Neuronal stem cell (in vitro differentiated cells): ENCODE measurements around the gene GDPD5.

Source experiments
- DNase-seq: peaks from one replicate; pipeline ENCODE4 v3.0.0-alpha.2; 2013; ENCODE audit warnings: low spot score
- H2AFZ ChIP-seq: one replicate; pipeline ENCODE4 v1.6.1; 2013; ENCODE audit warnings: mild to moderate bottlenecking, low read length, inconsistent platforms
- H2AK5ac ChIP-seq: 2 replicates; pipeline ENCODE4 v1.6.1; 2013; ENCODE audit warnings: low read depth, mild to moderate bottlenecking, inconsistent platforms, low read length, moderate library complexity, mixed read lengths
- H2BK120ac ChIP-seq: 2 replicates; pipeline ENCODE4 v1.6.1; 2013; ENCODE audit warnings: low read depth, mild to moderate bottlenecking, inconsistent platforms, low read length, moderate library complexity, mixed read lengths
- H2BK12ac ChIP-seq: one replicate; pipeline ENCODE4 v1.6.1; 2013; ENCODE audit warnings: low read length, inconsistent platforms
- H2BK15ac ChIP-seq: 2 replicates; pipeline ENCODE4 v1.6.1; 2013; ENCODE audit warnings: mild to moderate bottlenecking, low read length, inconsistent platforms, mixed read lengths
- H2BK5ac ChIP-seq: one replicate; pipeline ENCODE4 v1.6.1; 2013; ENCODE audit warnings: inconsistent platforms, mild to moderate bottlenecking, low read length, moderate library complexity
- H3K14ac ChIP-seq: one replicate; pipeline ENCODE4 v1.6.1; 2013; ENCODE audit warnings: low read length, inconsistent platforms
- H3K18ac ChIP-seq: 2 replicates; pipeline ENCODE4 v1.6.1; 2013; ENCODE audit warnings: low read length, inconsistent platforms
- H3K23ac ChIP-seq: 2 replicates; pipeline ENCODE4 v1.6.1; 2013; ENCODE audit warnings: low read depth, mild to moderate bottlenecking, mixed read lengths, low read length, inconsistent platforms; ENCODE audit not compliant: poor library complexity
- H3K27ac ChIP-seq: replicated peaks from 3 replicates; pipeline ENCODE4 v1.5.1; 2013; ENCODE audit warnings: low read length, inconsistent platforms
- H3K27me3 ChIP-seq, 3 experiments: 2 replicates each; pipeline ENCODE4 v1.6.1; 2013; ENCODE audit warnings: low read length in 3 of 3, mild to moderate bottlenecking in 2 of 3, inconsistent platforms in 1 of 3, low read depth in 1 of 3, mixed read lengths in 1 of 3, moderate library complexity in 1 of 3; ENCODE audit not compliant: control insufficient read depth in 3 of 3, insufficient read depth in 3 of 3
- H3K36me3 ChIP-seq, 2 donors: replicated peaks in 1 of 2; 2 replicates each; pipeline ENCODE4 v1.6.1; 2013; ENCODE audit warnings: low read length in 2 of 2; ENCODE audit not compliant: control insufficient read depth in 2 of 2, insufficient read depth in 2 of 2
- H3K4ac ChIP-seq: 2 replicates; pipeline ENCODE4 v1.6.1; 2013; ENCODE audit warnings: inconsistent platforms, mild to moderate bottlenecking, low read length, moderate library complexity
- H3K4me1 ChIP-seq, 2 donors: 1 replicate in 1 of 2; 2 replicates in 1 of 2; pipeline ENCODE4 v1.6.1; 2013; ENCODE audit warnings: low read length in 2 of 2, low read depth in 1 of 2; ENCODE audit not compliant: control insufficient read depth in 2 of 2, insufficient read depth in 1 of 2
- H3K4me2 ChIP-seq: one replicate; pipeline ENCODE4 v1.6.1; 2013; ENCODE audit warnings: mild to moderate bottlenecking, low read length, inconsistent platforms; ENCODE audit not compliant: insufficient read depth, poor library complexity, severe bottlenecking
- H3K4me3 ChIP-seq, 2 donors: 2 replicates each; pipeline ENCODE4 v1.5.1; 2013; ENCODE audit warnings: low read length in 2 of 2, mild to moderate bottlenecking in 2 of 2, inconsistent platforms in 1 of 2, moderate library complexity in 1 of 2
- H3K79me1 ChIP-seq: one replicate; pipeline ENCODE4 v1.6.1; 2013; ENCODE audit warnings: low read depth, mild to moderate bottlenecking, inconsistent platforms, low read length, moderate library complexity
- H3K9ac ChIP-seq: one replicate; pipeline ENCODE4 v1.6.1; 2013; ENCODE audit warnings: mild to moderate bottlenecking, low read depth, low read length, inconsistent platforms; ENCODE audit not compliant: poor library complexity
- H3K9me3 ChIP-seq, 2 donors: replicated peaks in 1 of 2; 2 replicates each; pipeline versions ENCODE3 to v1.6.1; 2013; ENCODE audit warnings: low read length in 2 of 2, mild to moderate bottlenecking in 2 of 2, inconsistent platforms in 1 of 2, low read depth in 1 of 2, mixed read lengths in 1 of 2, moderate library complexity in 1 of 2; ENCODE audit not compliant: control insufficient read depth in 2 of 2, insufficient read depth in 1 of 2
- H4K8ac ChIP-seq: one replicate; pipeline ENCODE4 v1.6.1; 2013; ENCODE audit warnings: low read depth, mild to moderate bottlenecking, inconsistent platforms, low read length, moderate library complexity
- H4K91ac ChIP-seq: one replicate; pipeline ENCODE4 v1.6.1; 2013; ENCODE audit warnings: low read length, low read depth, mild to moderate bottlenecking, inconsistent platforms; ENCODE audit not compliant: poor library complexity
- WGBS, 2 donors: extraction: QIAGEN DNeasy Blood & Tissue Kit; methylation state at CpG; one replicate each; pipeline ENCODE4 v1.1.7; 2013; ENCODE audit warnings: missing lambda C conversion rate in 2 of 2, mixed read lengths in 1 of 2; ENCODE audit not compliant: insufficient read length in 2 of 2, insufficient replicate concordance in 1 of 2; ENCODE audit errors: extremely low coverage in 2 of 2; 5-methylcytosine and 5-hydroxymethylcytosine counted together

Gene GDPD5

GRCh38 chr11:75563501-75563977, 37.8 kb upstream of the GDPD5 start:
- H2BK12ac ChIP-seq = no peak overlapping the region
- peak overlapping the region; percentile 34 for H4K91ac ChIP-seq
- H3K9me3 ChIP-seq = no peaks in the 10 kb centered on the region
- peak overlapping the region; percentile 74 to 94 for H3K4me3 ChIP-seq
- peak overlapping the region; percentile 71 for H2BK5ac ChIP-seq
- H3K4me2 ChIP-seq = peak overlapping the region; percentile 73
- H2BK120ac ChIP-seq = peak overlapping the region; percentile 35
- H3K23ac ChIP-seq = no peak overlapping the region
- peaks cover 43 to 48% of the 10 kb centered on the region in 2 donors for H3K4me1 ChIP-seq
- no peak for DNase-seq
- H3K27me3 ChIP-seq = no peaks in the 10 kb centered on the region
- no peak overlapping the region for H4K8ac ChIP-seq
- H3K4ac ChIP-seq = peak overlapping the region; percentile 15
- H2AFZ ChIP-seq = peak overlapping the region; percentile 86
- H3K14ac ChIP-seq = no peak overlapping the region
- peak overlapping the region; percentile 26 for H2AK5ac ChIP-seq
- peak overlapping the region; percentile 96 for H3K18ac ChIP-seq
- H3K9ac ChIP-seq = peak overlapping the region; percentile 80
- peak overlapping the region; percentile 99 for H3K27ac ChIP-seq
- peaks cover 7% of the 10 kb centered on the region for H3K79me1 ChIP-seq
- peak overlapping the region; percentile 16 for H2BK15ac ChIP-seq
- WGBS, 2 donors = no CpG with 5 or more reads among the region's 5 CpGs
- peaks cover 23 to 51% of the 10 kb centered on the region in 2 donors for H3K36me3 ChIP-seq

GRCh38 chr11:75562836-75563484, 37.2 kb upstream of the GDPD5 start:
- DNase-seq = peak; percentile 91
- H4K8ac ChIP-seq = no peak overlapping the region
- WGBS, 2 donors = no CpG with 5 or more reads among the region's 16 CpGs

GRCh38 chr11:75562048-75562835, 36.5 kb upstream of the GDPD5 start, which contains the start of gene SERPINH1:
TSS of gene SERPINH1 (plus strand) at chr11:75562253. CDS start at chr11:75566350, 4,097 bp downstream.
- Histone ChIP-seq H3K9ac (peak within 1 kb of the TSS; percentile 96), H3K27me3 (no peaks in the 10 kb centered on the region), H2AFZ (peak within 1 kb of the TSS; percentile 86), H2BK12ac (peak within 1 kb of the TSS; percentile 66), H3K4ac (peak within 1 kb of the TSS; percentile 89), H2BK5ac (peak within 1 kb of the TSS; percentile 95), H2AK5ac (peak within 1 kb of the TSS; percentile 89), H3K4me2 (peak within 1 kb of the TSS; percentile 91), H3K18ac (peak within 1 kb of the TSS; percentile 99), H2BK15ac (peak within 1 kb of the TSS; percentile 35), H3K23ac (peak within 1 kb of the TSS; percentile 74), H2BK120ac (peak within 1 kb of the TSS; percentile 87), H3K9me3 (no peaks in the 10 kb centered on the region), H3K4me3 (peak within 1 kb of the TSS; percentile 88 to 94), H3K79me1 (peaks cover 7% of the 10 kb centered on the region), H3K4me1 (peaks cover 47 to 59% of the 10 kb centered on the region in 2 donors), H3K14ac (peak within 1 kb of the TSS; percentile 74), H4K91ac (peak within 1 kb of the TSS; percentile 97), H4K8ac (no peak within 1 kb of the TSS), H3K27ac (peak within 1 kb of the TSS; percentile 99), H3K36me3 (peaks cover 12 to 38% of the 10 kb centered on the region in 2 donors)
- WGBS, 2 donors = no CpG with 5 or more reads among the region's 51 CpGs
- no peak for DNase-seq

More at GRCh38 chr11:75562836-75563484, 37.2 kb upstream of the GDPD5 start:
- Histone ChIP-seq H3K27me3 (no peaks in the 10 kb centered on the region), H3K18ac (peak overlapping the region; percentile 99), H3K4me2 (peak overlapping the region; percentile 91), H2BK5ac (peak overlapping the region; percentile 95), H3K9me3 (no peaks in the 10 kb centered on the region), H3K4ac (no peak overlapping the region), H3K9ac (peak overlapping the region; percentile 96), H2BK120ac (no peak overlapping the region), H3K79me1 (peaks cover 7% of the 10 kb centered on the region), H2BK15ac (no peak overlapping the region), H2AFZ (peak overlapping the region; percentile 86), H3K4me1 (peaks cover 43 to 54% of the 10 kb centered on the region in 2 donors), H3K14ac (no peak overlapping the region), H2BK12ac (no peak overlapping the region), H3K23ac (peak overlapping the region; percentile 74), H3K4me3 (peak overlapping the region; percentile 88 to 94), H4K91ac (peak overlapping the region; percentile 0), H3K36me3 (peaks cover 18 to 45% of the 10 kb centered on the region in 2 donors), H2AK5ac (peak overlapping the region; percentile 89), H3K27ac (peak overlapping the region; percentile 99)
